Gastrocnemius medialis (tissue), 4 donors: ENCODE measurements around the gene CTXN1. TPM values are rescaled to one million over a fixed set of nuclear protein-coding genes. Genes with fewer than 3 reads are reported as not detected.
A peak's percentile ranks its signal among the peaks of the same experiment; 100 is the strongest.

ENCODE experiments used
- ATAC-seq, 2 donors: fragments of 150-250 bp; one replicate each; pipeline ENCODE4 v1.9.1; 2016
- DNase-seq, 2 donors: peaks; one replicate each; pipeline ENCODE4 v3.0.0-alpha.2; 2019
- H3K27ac ChIP-seq, 4 donors: fragments of 200-600 bp; sonication (generic); 1 replicate in 1 of 4; 2 replicates in 3 of 4; pipeline ENCODE4 v1.5.1; 2016 to 2018; ENCODE audit warnings: mild to moderate bottlenecking in 2 of 4, moderate library complexity in 1 of 4
- H3K27me3 ChIP-seq, 3 donors: fragments of 200-600 bp; sonication (generic) in 2 of 3; 1 replicate in 1 of 3; 2 replicates in 2 of 3; pipeline versions ENCODE4 v1.5.1 to v1.6.0; 2016 to 2019; ENCODE audit warnings: mild to moderate bottlenecking in 1 of 3, moderate library complexity in 1 of 3
- H3K36me3 ChIP-seq, 2 donors: fragments of 200-600 bp; sonication (generic) in 1 of 2; one replicate each; pipeline ENCODE4 v1.5.1; 2017 to 2018
- H3K4me1 ChIP-seq, 2 donors: fragments of 200-600 bp; sonication (generic) in 1 of 2; one replicate each; pipeline ENCODE4 v1.5.1; 2016 to 2017; ENCODE audit warnings: mild to moderate bottlenecking in 2 of 2
- H3K4me3 ChIP-seq, 4 donors: fragments of 200-600 bp; sonication (generic) in 3 of 4; 1 replicate in 1 of 4; 2 replicates in 3 of 4; pipeline ENCODE4 v1.5.1; 2016 to 2019; ENCODE audit warnings: mild to moderate bottlenecking in 2 of 4
- H3K9me3 ChIP-seq, 3 donors: fragments of 200-600 bp; sonication (generic) in 2 of 3; 1 replicate in 1 of 3; 2 replicates in 2 of 3; pipeline ENCODE4 v1.5.1; 2016 to 2019
- POLR2A ChIP-seq, 2 donors: fragments of 450-650 bp; IDR thresholded peaks; one replicate each; pipeline ENCODE4 v1.6.1; 2017; ENCODE audit warnings: antibody characterized with exemption in 2 of 2, mild to moderate bottlenecking in 2 of 2, moderate library complexity in 2 of 2
- in situ Hi-C, 4 donors: fragments of 200-750 bp; cut with MboI; loops; one replicate each; pipeline versions ENCODE4 v1.15.0 to v1.8.0; 2017; ENCODE audit warnings: low sequenced_read_pairs in 4 of 4
- intact Hi-C: fragments of 100-400 bp; cut with DNase I; formaldehyde crosslinking; loops from one replicate; pipeline ENCODE4 v1.15.1; 2023; ENCODE audit warnings: low total_unique reads
- total RNA-seq, 4 donors: library from RNA; depleted of rRNA; stranded (reverse); fragments of >200 nt; gene quantifications; one replicate each; pipeline versions ENCODE4 v1.1.0 to v1.2.3, GENCODE V29; 2016
- TF ChIP-seq, protein P1 (sequence below), 5 experiments: fragments of 450-650 bp in 3 of 5; fragments of 200-600 bp in 2 of 5; sonication (generic) in 2 of 5; IDR thresholded peaks in 4 of 5; conservative IDR thresholded peaks in 1 of 5; 1 replicate in 4 of 5; 2 replicates in 1 of 5; pipeline ENCODE4 v1.5.1; 2016 to 2019; ENCODE audit warnings: antibody characterized with exemption in 5 of 5, mild to moderate bottlenecking in 3 of 5, moderate library complexity in 3 of 5

CTXN1 gene
- total RNA-seq, 4 donors from 2014 or later = not detected

DNA sequence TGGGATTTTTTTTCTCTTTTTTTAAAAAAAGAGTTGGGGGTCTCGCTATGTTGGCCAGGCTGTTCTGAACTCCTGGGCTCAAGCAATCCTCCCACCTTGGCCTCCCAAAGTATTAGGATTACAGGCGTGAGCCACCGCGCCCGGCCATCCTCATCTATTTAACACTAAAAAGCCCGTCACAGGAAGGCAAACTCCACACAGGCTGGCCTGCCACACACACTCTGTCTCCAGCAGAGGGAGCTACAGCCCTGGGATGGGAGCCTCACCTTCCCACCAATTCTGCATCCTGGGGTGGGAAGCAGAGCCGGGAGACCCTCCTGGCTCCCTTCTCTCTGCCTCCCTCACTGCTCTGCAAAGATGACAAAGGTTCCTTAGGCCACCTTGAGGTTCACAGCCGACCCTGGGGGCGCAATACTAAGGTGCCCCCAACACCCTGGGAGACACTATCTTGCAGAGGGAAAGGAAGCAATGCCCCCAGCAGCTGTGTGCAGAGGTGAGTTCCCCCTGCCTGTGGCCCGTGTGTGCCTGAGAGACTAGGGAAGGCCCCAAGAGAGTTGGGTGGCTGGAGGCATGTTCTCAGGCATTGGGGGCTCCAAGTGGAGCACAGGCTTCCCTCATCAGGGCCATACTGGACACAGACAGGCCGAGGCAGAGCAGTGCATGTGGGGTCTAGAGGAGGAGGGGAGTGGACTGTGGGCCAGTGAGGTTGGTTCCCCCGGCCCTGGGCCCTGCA, 44.9 kb upstream of the CTXN1 start:
- Histone ChIP-seq H3K4me1 (peaks cover 18 to 19% of the 10 kb centered on the region in 2 donors), H3K36me3 (peaks cover 0 to 22% of the 10 kb centered on the region in 2 donors), H3K4me3 (no peak overlapping the region), H3K27ac (no peak overlapping the region), H3K27me3 (no peaks in the 10 kb centered on the region), H3K9me3 (no peaks in the 10 kb centered on the region)
- DNase-seq = peak in 1 of 2 donors; percentile 35
- ATAC-seq = no peak
- TF ChIP-seq, protein P1, sequence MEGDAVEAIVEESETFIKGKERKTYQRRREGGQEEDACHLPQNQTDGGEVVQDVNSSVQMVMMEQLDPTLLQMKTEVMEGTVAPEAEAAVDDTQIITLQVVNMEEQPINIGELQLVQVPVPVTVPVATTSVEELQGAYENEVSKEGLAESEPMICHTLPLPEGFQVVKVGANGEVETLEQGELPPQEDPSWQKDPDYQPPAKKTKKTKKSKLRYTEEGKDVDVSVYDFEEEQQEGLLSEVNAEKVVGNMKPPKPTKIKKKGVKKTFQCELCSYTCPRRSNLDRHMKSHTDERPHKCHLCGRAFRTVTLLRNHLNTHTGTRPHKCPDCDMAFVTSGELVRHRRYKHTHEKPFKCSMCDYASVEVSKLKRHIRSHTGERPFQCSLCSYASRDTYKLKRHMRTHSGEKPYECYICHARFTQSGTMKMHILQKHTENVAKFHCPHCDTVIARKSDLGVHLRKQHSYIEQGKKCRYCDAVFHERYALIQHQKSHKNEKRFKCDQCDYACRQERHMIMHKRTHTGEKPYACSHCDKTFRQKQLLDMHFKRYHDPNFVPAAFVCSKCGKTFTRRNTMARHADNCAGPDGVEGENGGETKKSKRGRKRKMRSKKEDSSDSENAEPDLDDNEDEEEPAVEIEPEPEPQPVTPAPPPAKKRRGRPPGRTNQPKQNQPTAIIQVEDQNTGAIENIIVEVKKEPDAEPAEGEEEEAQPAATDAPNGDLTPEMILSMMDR (IDR thresholded peaks at IDR 0.05 in 4 of 5, conservative IDR thresholded peaks at IDR 0.05 in 1 of 5) = peak; percentile 52 to 77 (median 69)
- no peak for TF ChIP-seq POLR2A (IDR thresholded peaks at IDR 0.05)
- intact Hi-C loops = loop anchor here (1.0 kb wide), 1 partner anchor 282 kb away; no protein-coding TSS in a partner anchor
- in situ Hi-C loops = no loop called here

DNA sequence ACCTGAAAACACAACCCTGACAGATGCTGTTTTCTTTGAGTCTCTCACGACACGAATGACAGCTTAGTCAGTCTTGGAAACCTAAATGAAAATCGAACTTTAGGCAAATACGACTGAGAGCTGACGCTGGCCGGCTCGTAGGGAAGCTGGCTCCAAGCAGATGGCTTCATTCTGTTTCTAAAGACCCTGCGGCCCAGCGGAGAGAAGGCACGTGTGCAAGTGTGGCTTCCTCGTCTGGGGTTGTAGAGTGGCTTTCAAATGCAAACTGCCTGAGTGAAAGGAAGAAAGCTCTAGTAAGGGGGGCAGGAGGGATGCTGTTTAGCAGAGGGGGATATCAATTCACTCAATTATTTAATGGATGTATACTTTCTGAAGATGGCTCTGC, 43.6 kb upstream of the CTXN1 start:
- DNase-seq (no peak), ATAC-seq (no peak)
- Histone ChIP-seq H3K9me3 (no peaks in the 10 kb centered on the region), H3K36me3 (peaks cover 0 to 28% of the 10 kb centered on the region in 2 donors), H3K27me3 (no peaks in the 10 kb centered on the region), H3K27ac (no peak overlapping the region), H3K4me1 (peaks cover 7% of the 10 kb centered on the region in 2 donors), H3K4me3 (no peak overlapping the region)
- intact Hi-C loops (no loop called here), in situ Hi-C loops (no loop called here)
- no peak for TF ChIP-seq POLR2A (IDR thresholded peaks at IDR 0.05)
- TF ChIP-seq, protein P1 (IDR thresholded peaks at IDR 0.05 in 4 of 5, conservative IDR thresholded peaks at IDR 0.05 in 1 of 5) = no peak

DNA sequence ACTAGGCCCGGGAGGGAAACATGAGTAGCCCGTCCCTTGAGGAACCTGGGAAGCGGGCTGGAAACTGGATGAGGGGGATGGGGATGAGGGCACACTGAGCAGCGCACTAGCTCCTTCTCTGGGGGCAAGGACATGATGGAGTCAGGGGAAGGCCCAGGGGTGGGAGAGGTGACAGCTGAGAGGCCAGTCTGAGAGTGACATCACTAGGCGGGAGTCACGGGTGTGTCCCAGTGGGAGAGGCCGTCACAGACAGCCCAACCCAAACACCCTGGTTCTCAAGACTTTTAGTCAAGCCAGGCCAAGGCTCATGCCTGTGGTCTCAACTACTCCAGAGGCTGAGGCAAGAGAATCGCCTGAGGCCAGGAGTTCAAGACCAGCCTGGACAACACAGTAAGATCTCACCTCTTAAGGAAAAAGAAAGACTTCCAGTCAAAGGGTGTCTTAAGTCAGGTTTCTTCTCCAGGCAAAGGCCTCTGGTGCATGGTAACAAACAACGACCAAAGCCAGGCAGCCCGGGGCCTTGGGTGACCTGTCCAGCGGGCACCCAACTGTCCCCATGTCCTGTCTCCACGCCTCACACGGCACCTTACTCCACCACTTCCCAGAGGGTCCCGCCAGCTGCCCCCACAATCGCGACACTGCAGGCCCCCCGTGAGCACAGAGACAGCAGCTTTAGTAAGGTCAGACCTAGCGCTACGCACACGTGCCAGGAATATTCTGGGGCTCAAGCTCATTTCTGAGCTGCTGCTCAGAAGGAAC, 43.0 kb upstream of the CTXN1 start:
- Histone ChIP-seq H3K4me1 (peaks cover under 1 to 1% of the 10 kb centered on the region in 2 donors), H3K4me3 (no peak overlapping the region), H3K27me3 (no peaks in the 10 kb centered on the region), H3K9me3 (no peaks in the 10 kb centered on the region), H3K36me3 (peaks cover 0 to 23% of the 10 kb centered on the region in 2 donors), H3K27ac (no peak overlapping the region)
- in situ Hi-C loops (no loop called here), intact Hi-C loops (no loop called here)
- TF ChIP-seq, protein P1 (IDR thresholded peaks at IDR 0.05 in 4 of 5, conservative IDR thresholded peaks at IDR 0.05 in 1 of 5) = no peak
- no peak for ATAC-seq
- DNase-seq = no peak

DNA sequence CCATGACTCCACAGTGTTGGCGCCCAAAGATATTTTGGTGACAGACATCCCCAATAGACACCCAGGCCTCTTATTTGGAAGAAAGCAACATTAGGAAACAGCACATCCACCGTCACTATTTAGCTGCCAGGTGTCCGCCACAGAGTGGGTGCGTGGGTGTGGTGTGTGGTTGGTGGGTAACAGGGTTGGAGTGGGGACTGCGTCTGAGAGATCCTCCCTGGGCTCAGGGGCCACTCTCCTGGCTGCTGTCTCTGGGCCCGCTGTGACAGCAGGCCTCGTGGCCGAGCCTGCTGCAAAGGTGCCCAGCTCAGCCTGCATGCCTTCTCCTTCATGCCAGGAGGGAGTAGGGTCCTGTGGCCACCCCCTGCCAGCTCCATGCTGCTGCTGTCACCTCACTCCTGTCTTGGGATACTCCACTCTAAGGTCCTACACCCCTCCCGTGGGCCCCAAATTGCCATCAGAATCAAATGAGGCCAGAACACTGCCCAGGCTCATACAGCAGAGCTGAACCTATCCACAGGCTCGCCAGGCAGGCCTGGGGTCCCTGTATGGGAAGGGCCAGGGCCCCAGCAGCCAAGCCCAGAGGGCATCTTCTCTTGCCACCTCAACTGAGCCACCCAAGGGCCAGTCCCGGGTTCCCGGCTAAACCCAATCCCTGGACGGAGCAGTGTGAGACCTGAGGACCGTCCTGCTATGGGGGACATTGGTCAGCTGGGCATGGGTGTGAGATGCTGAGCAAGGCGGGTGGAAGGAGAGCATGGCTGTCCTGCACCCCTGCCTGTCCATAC, 42.3 kb upstream of the CTXN1 start:
- in situ Hi-C loops (no loop called here), intact Hi-C loops (no loop called here)
- Histone ChIP-seq H3K9me3 (no peaks in the 10 kb centered on the region), H3K27ac (no peak overlapping the region), H3K36me3 (peaks cover 0 to 29% of the 10 kb centered on the region in 2 donors), H3K4me1 (no peaks in the 10 kb centered on the region), H3K4me3 (no peak overlapping the region), H3K27me3 (no peaks in the 10 kb centered on the region)
- TF ChIP-seq, protein P1 (IDR thresholded peaks at IDR 0.05 in 4 of 5, conservative IDR thresholded peaks at IDR 0.05 in 1 of 5) = no peak
- no peak for TF ChIP-seq POLR2A (IDR thresholded peaks at IDR 0.05)
- ATAC-seq (no peak), DNase-seq (no peak)
